AG08395 (cell line): ENCODE measurements around the gene MT1E.
"Not testable (repeated sequence)": the region's sequence is repeated elsewhere in the genome, so short reads cannot be mapped to it uniquely, and the experiment has no call there.

Experiments used
- DNase-seq: peaks from one replicate; pipeline ENCODE4 v3.0.0; 2012; ENCODE audit warnings: mixed read lengths, low spot score

The MT1E gene

GRCh38 chr16:56625140-56625942 lies at the start of gene MT1E:
MT1E (plus strand) TSS chr16:56625781; CDS start chr16:56625852, 71 bp downstream.
- DNase-seq: peak; percentile 87

GRCh38 chr16:56576585-56577299 lies 48.8 kb upstream of the MT1E start:
- DNase-seq: peak; percentile 63

- DNase-seq: no peak
Measured at GRCh38 chr16:56577300-56577625, 48.3 kb upstream of the MT1E start.

- no peak for DNase-seq
Measured at GRCh38 chr16:56580391-56581048, 45.1 kb upstream of the MT1E start.

GRCh38 chr16:56582911-56583310 lies 42.7 kb upstream of the MT1E start:
- not testable (repeated sequence) for DNase-seq

GRCh38 chr16:56583351-56584168 lies 42.0 kb upstream of the MT1E start:
- DNase-seq: no peak

GRCh38 chr16:56584276-56584675 lies 41.3 kb upstream of the MT1E start:
- DNase-seq: no peak

- no peak for DNase-seq
Measured at GRCh38 chr16:56588781-56589140, 36.8 kb upstream of the MT1E start.

- no peak for DNase-seq
Measured at GRCh38 chr16:56589141-56590039, 36.2 kb upstream of the MT1E start, which contains the start of gene MT3. MT3 (plus strand) TSS chr16:56589528; CDS start chr16:56589591, 63 bp downstream.

- DNase-seq: no peak
Measured at GRCh38 chr16:56591377-56592060, 34.1 kb upstream of the MT1E start.

- DNase-seq: no peak
Measured at GRCh38 chr16:56593573-56594291, 31.8 kb upstream of the MT1E start.

GRCh38 chr16:56594292-56594619 lies 31.3 kb upstream of the MT1E start:
- DNase-seq: no peak

- DNase-seq: peak; percentile 76
Measured at GRCh38 chr16:56600398-56600999, 25.1 kb upstream of the MT1E start.

- no peak for DNase-seq
Measured at GRCh38 chr16:56601325-56601724, 24.3 kb upstream of the MT1E start.

- DNase-seq: peak; percentile 26
Measured at GRCh38 chr16:56603589-56603988, 22.0 kb upstream of the MT1E start.

GRCh38 chr16:56604966-56605365 lies 20.6 kb upstream of the MT1E start:
- no peak for DNase-seq

- DNase-seq: no peak
Measured at GRCh38 chr16:56605475-56605874, 20.1 kb upstream of the MT1E start.

GRCh38 chr16:56606071-56606475 lies 19.5 kb upstream of the MT1E start:
- peak; percentile 72 for DNase-seq

GRCh38 chr16:56606476-56607108 lies 19.0 kb upstream of the MT1E start:
- peak; percentile 73 for DNase-seq
